ENCODE data around the gene CDIP1.

CDIP1 gene

DNA sequence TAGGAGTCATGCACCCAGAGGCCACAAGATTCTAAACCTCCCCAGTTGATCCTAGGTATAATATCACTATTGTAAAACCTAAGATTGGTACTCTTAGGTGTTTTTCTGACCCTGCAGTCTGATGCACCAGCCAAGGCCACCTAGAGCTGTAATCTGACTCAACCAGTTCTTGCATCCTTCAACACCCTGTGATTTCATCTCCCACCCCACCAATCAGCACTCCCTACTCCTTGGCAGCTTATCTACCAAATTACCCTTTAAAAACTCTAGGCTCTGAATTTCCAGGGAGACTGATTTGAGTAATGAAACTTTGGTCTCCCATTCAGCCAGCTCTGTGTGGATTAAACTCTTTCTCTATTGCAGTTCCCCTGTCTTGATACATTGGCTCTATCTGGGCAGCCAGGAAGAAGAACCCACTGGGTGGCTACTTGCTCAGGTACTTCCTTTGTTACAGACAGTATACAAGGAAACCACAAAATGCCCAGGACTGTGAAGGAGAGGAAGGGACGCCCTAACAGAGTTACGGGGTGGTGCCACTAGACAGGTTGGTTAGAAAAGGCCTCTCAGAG is 1.2 kb upstream of the CDIP1 start:
- DNase-seq (ENCODE audit: low spot score), result no peak

DNA sequence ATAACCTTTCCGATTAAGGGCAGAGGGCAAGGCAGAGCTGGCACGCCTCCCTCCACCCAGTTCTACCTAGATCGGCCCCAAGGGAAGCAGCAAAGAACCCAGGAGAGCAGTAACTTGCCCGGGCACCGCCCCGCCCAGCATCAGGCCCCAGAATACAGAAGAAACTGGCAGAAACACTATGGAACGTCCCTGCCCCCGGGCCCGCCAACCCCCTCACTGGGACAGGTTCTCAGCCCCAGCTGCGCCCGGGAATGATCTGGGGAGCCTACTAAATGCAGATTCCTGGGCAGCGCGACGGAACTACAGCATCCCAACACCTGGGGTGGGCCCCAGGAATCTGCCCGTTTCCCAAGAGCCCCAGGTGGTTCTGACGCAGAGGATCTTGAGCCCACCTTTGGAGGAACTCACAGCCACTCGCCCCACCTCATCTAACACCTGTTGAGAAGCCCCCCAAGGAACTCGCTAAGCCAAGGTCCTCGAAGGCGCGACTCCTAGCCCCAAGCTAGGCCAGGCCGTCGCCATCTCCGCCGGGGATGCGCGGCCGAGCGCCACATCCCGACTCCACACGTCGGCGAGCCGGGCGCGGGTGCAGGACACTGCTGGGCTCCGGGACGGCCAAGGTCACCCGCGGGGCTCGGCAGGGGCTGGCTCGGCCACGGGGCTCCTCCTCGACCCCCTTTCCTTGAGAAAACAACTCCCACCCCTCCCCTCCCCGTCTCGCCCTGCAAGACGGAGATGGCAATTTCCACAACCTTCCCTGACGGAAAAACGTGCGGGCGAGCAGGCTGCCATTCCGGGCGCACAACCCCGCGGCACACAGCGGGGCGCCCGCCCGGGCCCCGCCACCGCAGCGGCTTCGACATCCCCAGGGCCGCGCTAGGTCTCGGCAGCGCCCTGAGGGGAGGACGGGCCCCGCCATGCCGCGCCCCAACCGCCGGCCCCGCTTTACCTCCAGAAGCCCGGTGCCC is 913 bp downstream of the CDIP1 start:
- DNase-seq (ENCODE audit: low spot score), result peak; percentile 47

DNA sequence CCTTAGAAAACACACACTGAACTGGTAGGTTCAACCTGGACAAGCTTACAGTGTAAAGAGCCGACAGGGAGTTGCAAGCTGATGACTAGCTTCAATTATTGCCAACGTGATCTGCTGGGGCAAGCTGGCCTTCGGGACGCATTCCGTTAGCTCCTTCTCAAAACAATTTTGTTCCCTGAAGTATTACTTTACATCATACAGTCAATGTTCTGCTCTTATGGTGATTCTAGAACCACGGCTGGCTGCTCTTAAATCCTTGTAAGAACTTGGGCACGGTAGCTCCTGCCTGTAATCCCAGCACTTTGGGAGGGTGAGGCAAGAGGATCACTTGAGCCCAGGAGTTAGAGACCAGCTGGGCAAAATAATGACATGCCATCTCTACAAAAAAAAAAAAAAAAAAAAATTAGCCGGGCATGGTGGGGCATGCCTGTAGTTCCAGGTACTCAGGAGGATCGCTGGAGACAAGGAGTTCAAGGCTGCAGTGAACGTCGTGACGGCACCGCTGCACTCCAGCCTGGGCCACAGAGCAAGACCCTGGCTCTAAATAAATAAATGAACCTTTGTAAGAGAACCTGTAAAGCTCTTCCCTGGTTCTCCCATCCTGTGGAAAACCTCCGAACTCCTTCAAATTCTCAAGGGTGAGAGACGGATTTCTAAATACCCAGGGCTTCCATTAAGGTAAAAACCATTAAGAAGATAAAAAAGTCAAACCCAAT is 2.0 kb downstream of the CDIP1 start:
- no peak for DNase-seq (ENCODE audit: low spot score)

DNA sequence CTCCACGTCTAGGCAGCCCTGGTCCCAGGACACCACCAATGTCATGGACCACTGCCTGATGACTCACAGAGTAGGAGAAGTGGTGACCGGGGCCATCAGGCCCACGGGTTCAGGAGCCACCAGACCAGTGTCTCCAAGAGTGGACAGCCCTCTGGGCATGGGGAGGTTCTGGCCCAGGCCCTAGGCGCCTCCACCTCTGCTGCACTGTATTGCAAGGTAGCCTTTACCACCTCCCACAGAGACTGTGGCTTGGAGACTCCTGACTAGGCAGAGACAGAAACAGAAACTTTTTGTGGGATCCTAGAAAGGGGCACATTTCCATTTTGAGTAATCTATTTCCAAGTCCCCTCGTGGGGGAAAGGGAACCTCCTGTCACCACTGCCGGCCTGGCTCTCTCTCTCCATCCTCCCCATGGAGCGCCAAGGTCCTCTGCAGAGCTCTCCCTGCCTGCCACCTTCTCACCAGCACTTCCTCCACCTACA is 2.9 kb downstream of the CDIP1 start:
- no peak for DNase-seq (ENCODE audit: low spot score)

DNA sequence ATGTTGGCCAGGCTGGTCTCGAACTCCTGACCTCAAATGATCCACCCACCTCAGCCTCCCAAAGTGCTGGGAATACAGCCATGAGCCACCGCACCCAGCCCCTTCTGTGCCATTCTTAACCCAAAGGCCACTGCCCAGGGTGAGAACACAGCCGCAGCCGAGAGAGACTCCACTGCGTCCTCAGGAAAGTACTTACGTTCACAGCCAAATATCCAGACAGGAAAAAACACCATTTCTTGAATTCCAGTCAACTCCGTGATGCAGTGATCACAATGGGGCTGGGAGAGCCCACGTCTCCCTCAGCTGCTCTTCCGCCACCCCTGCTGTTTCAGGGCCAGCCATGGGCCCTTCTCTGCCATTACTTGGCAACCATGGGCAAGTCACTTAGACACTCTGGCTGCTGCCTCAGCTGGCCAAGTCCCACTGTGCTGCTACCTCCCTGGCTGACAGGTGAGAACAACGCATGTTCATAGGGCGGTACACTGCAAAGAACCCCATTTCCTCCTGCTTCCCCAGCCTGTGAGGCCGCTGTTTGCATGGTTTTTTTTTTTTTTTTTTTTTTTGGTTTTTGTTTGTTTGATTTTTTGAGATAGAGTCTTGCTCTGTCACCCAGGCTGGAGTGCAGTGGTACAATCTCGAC is 4.3 kb downstream of the CDIP1 start:
- DNase-seq (ENCODE audit: low spot score), result no peak

DNA sequence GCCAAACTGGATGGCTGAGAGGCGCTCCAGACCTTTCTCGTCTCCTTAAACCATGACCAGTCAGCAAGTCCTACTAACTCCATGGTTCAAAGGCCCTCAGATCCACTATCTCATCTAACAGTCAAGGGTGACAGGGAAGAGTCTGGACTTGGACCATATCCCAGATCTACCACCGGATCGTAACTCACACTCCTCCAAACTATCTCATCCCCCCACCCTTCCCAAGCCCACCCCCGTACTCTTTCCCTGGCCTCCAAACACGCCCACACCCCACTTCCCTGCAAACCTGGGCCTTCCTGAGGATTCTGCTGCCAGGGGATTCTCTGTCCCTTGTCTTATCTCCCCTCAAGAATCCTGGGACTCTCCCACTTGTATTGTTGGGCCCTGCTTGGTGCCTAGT is 5.1 kb downstream of the CDIP1 start:
- no peak for DNase-seq (ENCODE audit: low spot score)

DNA sequence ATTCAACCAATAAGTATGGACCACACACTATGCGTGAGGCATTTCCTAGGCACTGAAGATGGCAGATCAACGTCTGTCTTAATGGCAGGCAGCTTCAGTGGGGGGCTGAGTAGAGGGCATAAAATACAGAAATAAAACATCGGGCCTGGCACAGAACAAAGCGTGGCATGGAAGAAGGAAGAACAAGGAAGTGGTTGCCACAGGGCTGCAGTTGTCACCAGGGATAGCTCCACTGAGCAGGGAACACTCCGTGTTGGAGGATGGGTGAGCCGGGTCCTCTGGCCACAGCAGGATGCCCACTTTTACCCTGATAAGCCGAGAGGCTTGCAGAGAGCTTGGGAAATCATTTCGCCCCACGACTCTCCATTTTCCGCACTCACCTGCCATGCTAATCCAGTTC is 6.3 kb downstream of the CDIP1 start:
- DNase-seq (ENCODE audit: low spot score), result no peak

DNA sequence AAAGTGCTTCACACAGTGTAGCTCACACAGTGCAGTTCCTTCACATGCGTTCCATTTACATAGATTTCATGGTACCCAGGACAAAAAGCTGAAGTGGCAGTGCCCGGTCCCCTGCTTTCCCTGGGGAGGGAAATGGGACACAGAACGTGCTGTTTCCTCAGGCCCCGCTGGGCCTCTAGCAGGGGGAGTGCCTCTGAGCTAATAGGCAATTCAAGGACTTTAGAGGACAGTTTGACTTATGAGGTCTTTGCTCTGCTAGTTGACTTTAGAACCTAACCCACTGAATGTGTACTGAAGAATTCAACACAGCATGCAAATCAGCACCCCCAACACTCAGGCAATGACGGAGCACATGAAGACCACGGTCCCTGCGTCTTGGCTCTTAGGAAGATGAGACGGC is 6.8 kb downstream of the CDIP1 start:
- DNase-seq (ENCODE audit: low spot score), result no peak

DNA sequence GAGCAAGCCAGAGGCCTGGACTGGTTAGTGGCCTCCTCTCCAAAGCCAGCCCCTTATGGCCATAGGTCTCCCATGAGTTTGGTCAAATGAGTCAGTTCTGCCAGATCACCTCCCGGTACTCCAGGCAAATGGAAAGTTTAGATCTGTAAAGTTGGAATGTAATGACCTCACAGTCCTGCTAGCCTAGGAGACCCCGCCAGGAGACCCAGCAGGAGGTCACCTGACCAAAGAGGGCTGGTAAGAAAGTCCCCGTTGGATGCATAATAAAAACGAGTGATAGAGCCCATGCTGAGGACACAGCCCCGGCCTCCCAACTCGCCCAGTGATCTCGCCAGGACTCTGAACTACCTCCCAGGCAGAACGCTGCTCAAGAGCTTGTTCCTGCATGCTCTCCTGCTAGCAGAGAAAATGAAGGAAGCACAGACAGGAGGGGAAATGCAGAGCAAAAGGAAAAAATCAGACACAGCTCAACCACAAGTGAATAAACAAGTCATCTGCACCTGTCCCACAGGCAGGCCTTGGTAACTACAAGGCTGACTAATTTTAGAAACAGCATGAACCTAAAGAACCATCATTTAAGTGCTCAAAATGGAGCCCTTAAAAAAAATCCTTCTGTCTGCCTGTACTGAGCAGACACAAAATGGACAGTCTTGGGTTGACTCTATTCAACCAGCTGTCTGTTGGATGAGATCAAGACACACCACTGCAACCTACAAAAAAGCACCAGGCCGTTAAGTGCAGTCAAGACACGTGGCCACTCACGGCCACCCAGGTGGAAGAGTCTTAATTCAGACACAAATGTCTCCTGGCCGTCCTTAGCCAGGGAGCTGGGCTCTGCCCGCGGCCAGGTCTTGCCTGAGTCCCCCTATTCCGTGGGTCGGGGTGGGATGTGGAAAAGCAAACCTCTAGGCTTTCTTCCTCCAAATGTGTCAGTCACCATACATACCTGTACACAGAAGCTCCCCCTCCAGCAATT is 9.2 kb downstream of the CDIP1 start:
- DNase-seq (ENCODE audit: low spot score), result no peak

DNA sequence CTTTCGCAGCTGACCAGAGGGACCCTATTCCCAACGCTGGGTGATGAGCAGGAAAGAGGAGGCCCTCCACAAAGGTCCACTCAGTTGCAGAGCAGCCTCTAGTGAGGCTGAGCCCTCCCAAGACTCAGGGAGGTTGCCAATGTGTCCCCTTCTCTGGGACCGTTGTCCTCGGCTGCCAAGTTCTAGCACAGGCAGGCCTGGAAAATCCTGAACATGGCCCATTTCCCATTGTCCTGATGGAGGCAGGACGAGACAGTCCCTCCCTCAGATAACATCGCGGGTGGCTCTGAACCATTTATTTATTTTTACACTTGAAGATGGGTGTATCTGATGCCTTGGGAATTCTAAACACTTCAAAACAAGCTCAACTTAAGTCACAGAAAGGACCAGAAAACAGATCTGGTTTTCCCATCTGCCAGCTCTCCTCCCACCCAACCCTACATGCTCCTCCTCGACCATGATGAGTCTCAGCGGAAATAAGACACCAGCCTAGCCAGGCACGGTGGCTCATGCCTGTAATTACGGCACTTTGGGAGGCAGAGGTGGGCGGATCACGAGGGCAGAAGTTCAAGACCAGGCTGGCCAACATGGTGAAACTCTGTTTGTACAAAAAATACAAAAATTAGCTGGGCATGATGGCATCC is 12.8 kb downstream of the CDIP1 start:
- no peak for DNase-seq (ENCODE audit: low spot score)

DNA sequence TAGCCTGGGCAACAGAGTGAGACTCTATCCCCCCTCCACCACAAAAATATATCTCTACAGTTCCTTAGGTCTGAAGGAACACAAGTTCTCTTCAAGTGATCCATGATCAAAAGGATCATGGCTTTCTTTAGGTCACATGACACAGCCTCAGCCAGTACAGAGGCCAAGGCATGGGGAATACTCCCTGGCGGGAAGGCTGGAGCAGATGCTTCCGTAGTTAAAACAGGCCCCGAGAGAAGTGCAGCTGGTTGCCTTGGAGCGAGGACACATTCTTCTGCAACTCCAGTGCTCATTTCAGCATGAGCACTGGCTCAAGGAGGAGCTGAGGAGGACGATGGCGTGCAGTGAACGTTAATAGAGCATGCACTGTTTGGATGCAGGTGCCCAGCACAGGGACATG is 13.5 kb downstream of the CDIP1 start:
- DNase-seq (ENCODE audit: low spot score), result no peak

DNA sequence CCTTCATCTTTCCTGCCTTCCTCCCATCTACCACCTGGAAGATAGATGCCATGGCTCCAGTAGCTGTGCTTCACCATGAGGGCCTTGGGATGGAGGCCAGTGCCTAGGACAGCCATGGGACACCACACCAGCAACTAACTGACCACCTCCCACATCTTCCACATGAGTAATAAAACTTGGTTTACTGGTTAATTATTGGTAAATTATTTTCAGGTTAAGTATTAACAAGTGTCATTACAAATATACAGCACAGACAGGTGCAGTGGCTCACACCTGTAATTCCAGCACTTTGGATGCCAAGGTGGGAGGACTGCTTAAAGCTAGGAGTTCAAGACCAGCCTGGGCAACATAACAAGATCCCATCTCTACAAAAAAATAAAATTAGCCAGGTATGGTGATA is 14.0 kb downstream of the CDIP1 start:
- no peak for DNase-seq (ENCODE audit: low spot score)

DNA sequence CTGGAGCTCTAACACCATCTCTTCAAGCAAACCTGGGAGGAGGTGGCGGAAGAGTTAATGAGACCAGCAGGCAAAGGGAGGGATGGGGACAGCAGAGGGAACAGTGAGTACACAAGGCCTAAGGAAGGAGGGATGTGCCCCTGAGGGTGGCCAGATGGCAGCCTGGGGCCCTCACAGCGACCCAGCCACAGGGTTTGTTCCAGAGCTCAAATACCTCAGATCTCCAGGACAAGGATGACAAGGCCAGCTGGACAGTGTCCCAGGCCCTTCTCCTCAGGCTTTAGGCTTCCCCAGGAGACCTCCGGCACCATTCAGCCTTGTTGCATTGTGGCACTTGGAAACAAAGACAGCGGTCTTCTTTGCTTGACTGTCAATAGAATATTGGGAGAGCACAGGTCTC is 14.9 kb downstream of the CDIP1 start:
- no peak for DNase-seq (ENCODE audit: low spot score)

DNA sequence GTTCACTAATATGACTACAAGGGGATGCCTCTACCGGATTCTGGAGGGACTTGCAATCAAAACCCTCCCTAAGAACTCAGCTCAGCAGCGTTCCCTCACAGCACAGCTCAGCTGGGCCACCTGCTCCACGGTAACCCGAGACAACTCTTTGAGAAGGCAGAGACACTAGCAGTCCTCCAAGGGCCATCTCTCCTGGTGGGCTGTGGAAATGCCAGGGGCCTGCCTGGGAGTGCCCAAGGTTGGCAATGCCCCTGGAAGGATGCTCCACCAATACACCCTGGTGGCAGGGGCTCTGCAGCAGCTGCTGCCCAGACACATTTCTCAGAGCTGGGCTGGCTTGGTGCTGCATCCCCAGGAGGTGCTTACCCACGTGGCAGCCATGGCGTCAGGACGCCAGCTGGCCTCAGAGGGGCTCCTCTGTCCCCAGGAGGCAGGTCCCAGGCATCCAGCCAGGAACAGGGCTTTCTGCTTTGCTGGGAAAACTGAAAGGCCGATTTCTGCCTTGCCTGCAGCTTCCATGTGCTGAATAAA is 16.5 kb downstream of the CDIP1 start:
- peak; percentile 90 for DNase-seq (ENCODE audit: low spot score)

DNA sequence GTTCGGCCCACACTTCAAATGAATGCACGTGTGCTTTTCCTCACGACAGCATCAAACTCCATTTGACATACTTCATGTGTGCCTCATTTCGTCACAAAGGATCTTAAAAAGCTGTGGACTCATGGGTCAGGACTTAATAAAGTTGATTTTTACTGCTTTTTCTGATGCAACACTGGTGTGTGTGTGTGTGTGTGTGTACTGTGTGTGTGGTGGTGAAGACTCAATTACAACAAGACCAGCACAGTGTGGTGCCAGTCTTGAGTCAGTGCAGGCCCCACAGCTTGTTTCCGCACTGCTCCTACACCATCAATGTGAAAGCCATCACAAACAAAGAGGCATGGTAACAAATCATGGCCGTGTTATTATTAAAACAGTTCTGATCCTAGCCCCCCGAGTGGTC is 17.7 kb downstream of the CDIP1 start:
- no peak for DNase-seq (ENCODE audit: low spot score)

DNA sequence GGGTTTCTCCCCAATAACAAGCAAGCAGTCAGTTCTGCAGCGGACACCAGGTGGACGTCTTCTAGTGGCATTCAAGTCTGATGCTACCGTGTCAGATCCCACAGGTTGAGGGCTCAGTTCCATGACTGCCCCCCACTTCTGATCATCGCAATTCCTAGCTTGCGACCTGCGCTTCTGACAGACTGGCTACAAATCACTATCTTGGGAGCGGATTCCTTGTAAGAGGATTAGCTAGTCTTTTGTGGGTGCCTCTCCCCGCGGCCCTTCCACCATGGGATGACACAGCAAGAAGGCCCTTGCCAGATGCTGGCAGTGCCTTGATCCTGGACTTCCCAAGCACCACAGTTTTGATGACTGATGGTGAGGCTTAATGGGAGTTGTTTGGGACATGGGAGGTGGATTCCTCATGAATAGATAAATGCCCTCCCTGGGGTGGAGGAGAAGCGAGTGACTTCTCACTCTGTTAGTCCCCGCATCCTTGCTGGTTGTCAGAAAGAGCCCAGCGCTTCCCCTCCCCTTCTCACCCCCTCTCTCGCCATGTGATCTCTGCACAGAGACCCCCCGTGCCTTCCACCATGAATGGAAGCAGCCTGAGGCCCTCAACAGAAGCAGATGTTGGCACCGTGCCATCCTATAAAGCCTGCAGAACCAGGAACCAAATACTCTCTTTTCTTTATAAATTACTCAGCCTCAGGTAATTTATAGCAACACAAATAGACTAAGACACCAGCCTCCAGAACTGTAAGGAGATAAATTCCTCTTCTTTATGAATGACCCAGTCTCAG is 19.1 kb downstream of the CDIP1 start:
- DNase-seq (ENCODE audit: low spot score), result peak; percentile 61

DNA sequence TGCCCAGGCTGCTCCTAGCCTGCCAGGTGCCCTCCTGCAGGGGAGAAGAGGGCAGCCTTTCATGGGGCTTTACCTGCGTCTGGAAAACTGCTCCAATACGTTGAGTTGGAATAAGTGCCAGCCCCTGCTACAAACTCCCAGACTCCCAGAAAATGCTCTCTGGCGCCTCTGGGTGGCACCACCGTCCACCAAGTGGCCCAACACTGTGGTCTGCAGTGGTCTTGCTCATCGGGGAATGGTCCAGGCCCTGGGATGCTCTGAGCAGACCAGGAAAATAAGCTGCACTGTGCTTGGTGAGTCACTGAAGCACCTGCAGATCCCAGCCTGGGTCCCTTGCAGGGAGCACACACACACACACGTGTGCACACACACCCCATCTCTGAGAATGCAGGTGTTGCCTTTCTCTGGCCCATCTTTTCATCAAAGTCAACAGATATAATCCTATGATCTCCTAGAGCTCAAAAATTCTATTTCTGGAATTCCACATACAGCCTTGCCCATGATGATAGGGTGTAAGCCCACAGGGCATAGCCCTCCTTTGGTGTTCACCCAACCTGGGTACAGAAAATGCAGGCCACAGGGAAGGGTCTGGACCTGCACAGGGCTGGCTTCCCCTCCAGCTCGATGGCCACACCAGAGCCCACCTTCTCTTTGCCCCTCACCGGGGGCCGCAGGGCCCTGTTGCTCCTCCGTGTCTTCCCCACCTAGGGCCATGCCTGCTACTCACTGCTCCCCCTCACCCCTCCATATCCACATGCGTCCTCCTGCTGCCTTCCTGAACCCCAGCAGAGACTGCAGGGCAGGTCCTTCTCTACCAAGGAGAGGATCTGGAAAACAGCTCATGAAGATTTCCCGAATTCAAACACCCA is 20.5 kb downstream of the CDIP1 start:
- peak; percentile 75 for DNase-seq (ENCODE audit: low spot score)

DNA sequence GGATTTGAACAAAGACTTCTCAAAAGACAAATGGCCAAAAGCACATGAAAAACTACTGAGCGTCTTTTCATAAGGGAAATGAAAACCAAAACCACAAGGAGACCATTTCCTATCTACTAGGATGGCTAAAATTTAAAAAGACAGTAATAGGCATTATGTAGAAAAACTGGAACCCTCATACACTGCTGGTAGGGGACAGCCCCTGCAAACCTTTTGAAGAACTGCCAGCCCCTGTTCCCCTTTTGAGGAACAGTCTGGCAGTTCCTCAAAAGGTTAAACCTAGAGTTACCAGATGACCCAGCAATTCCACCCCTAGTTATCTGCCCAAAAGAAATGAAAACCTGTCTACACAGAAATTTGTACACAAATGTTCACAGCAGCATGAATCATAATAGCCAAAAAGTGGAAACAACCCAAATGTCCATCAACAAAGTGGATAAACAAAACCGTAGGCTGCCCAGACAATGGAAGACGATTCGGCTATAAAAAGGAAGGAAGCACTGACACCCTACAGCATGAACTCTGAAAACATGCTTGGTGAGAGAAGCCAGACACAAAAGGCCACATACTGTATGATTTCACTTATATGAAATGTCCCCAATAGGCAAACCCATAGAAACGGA is 22.9 kb downstream of the CDIP1 start:
- DNase-seq (ENCODE audit: low spot score), result no peak

All from D341Med (cell line).